H1 (cell line): Measurements from ENCODE around the gene TNFSF15. TPM values are rescaled to one million over a fixed set of nuclear protein-coding genes. Genes with fewer than 3 reads are reported as not detected.

ENCODE experiments used
- CTCF ChIA-PET: fragments of 300-600 bp; sonication (Branson Sonifier 250); formaldehyde crosslinking; loops from one replicate; lab custom pipeline; 2021; ENCODE audit not compliant: partially characterized antibody; lab: Charles Lee
- POLR2A ChIA-PET: fragments of 300-600 bp; sonication (Branson Sonifier 250); formaldehyde crosslinking; loops from one replicate; lab custom pipeline; 2021; ENCODE audit warnings: inconsistent platforms; ENCODE audit not compliant: partially characterized antibody; lab: Charles Lee
- DNase-seq, 2 experiments: peaks; one replicate each; pipeline versions ENCODE4 v3.0.0 to v3.0.0-alpha.2; 2010 to 2022; ENCODE audit warnings: low spot score in 2 of 2, low read depth in 1 of 2, mixed read lengths in 1 of 2
- FAIRE-seq: peaks from 2 replicates; lab custom pipeline; 2011; peaks lifted over from hg19 to GRCh38; lab: Jason Lieb, UNC
- H2AFZ ChIP-seq: 2 replicates; pipeline ENCODE4 v1.8.1; 2012; ENCODE audit warnings: low read length, inconsistent platforms
- H2AK5ac ChIP-seq: 2 replicates; pipeline ENCODE4 v1.6.1; 2013; ENCODE audit warnings: low read depth, low read length
- H2BK120ac ChIP-seq: replicated peaks from 2 replicates; pipeline ENCODE3; 2013; ENCODE audit warnings: low read depth, low read length, inconsistent platforms
- H2BK12ac ChIP-seq: 2 replicates; pipeline ENCODE4 v1.6.1; 2013; ENCODE audit warnings: low read depth, low read length
- H2BK15ac ChIP-seq: 2 replicates; pipeline ENCODE4 v1.6.1; 2013; ENCODE audit warnings: low read length
- H2BK20ac ChIP-seq: 2 replicates; pipeline ENCODE4 v1.6.1; 2013; ENCODE audit warnings: low read length
- H2BK5ac ChIP-seq: 2 replicates; pipeline ENCODE4 v1.6.1; 2013; ENCODE audit warnings: low read depth, low read length
- H3K14ac ChIP-seq: 2 replicates; pipeline ENCODE4 v1.6.1; 2013; ENCODE audit warnings: inconsistent platforms; ENCODE audit not compliant: insufficient read length
- H3K18ac ChIP-seq: 2 replicates; pipeline ENCODE4 v1.6.1; 2013; ENCODE audit warnings: low read length; ENCODE audit errors: extremely low read depth
- H3K23ac ChIP-seq: 2 replicates; pipeline ENCODE4 v1.6.1; 2013; ENCODE audit warnings: inconsistent platforms; ENCODE audit not compliant: insufficient read length
- H3K23me2 ChIP-seq: 2 replicates; pipeline ENCODE4 v1.6.1; 2013; ENCODE audit warnings: low read depth, low read length
- H3K27ac ChIP-seq: 2 replicates; pipeline ENCODE4 v1.6.1; 2011; ENCODE audit warnings: low read depth, low read length, inconsistent platforms
- H3K27me3 ChIP-seq, 4 experiments: replicated peaks in 1 of 4; 1 replicate in 1 of 4; 2 replicates in 3 of 4; pipeline versions ENCODE4 v1.6.1 to v1.8.1; 2011 to 2013; ENCODE audit warnings: low read length in 3 of 4, mild to moderate bottlenecking in 3 of 4, inconsistent platforms in 2 of 4, mixed read lengths in 2 of 4, moderate library complexity in 1 of 4; ENCODE audit not compliant: control insufficient read depth in 3 of 4, insufficient read depth in 3 of 4; ENCODE audit errors: extremely low read depth in 1 of 4
- H3K36me3 ChIP-seq, 4 experiments: 2 replicates each; pipeline versions ENCODE4 v1.6.1 to v1.8.1; 2011 to 2013; ENCODE audit warnings: mild to moderate bottlenecking in 4 of 4, low read length in 3 of 4, moderate library complexity in 2 of 4, control low read depth in 1 of 4, inconsistent platforms in 1 of 4; ENCODE audit not compliant: insufficient read depth in 4 of 4, control insufficient read depth in 2 of 4
- H3K4ac ChIP-seq: replicated peaks from 2 replicates; pipeline ENCODE3; 2013; ENCODE audit warnings: low read length, low read depth, mixed read lengths, inconsistent platforms; ENCODE audit not compliant: insufficient read length
- H3K4me1 ChIP-seq, 4 experiments: replicated peaks in 1 of 4; 1 replicate in 1 of 4; 2 replicates in 3 of 4; pipeline versions ENCODE4 v1.6.1 to v1.8.1; 2011 to 2013; ENCODE audit warnings: low read length in 3 of 4, inconsistent platforms in 2 of 4, mixed read lengths in 1 of 4; ENCODE audit not compliant: insufficient read depth in 4 of 4, control insufficient read depth in 3 of 4
- H3K4me2 ChIP-seq, 2 experiments: 2 replicates each; pipeline versions ENCODE4 v1.6.1 to v1.8.1; 2011 to 2013; ENCODE audit warnings: low read depth in 2 of 2, low read length in 2 of 2, control low read depth in 1 of 2, inconsistent platforms in 1 of 2, mild to moderate bottlenecking in 1 of 2; ENCODE audit not compliant: insufficient read depth in 1 of 2
- H3K4me3 ChIP-seq, 4 experiments: fragments of 200-600, 300-600 bp in 1 of 4; sonication (generic), shearing (Covaris generic), sonication (Bioruptor Twin) in 1 of 4; 2 replicates each; pipeline versions ENCODE4 v1.5.1 to v1.8.1; 2011 to 2016; ENCODE audit warnings: low read length in 4 of 4, low read depth in 3 of 4, control low read depth in 2 of 4, inconsistent platforms in 2 of 4, mild to moderate bottlenecking in 2 of 4, mixed read lengths in 1 of 4, moderate library complexity in 1 of 4; ENCODE audit not compliant: insufficient read depth in 2 of 4; ENCODE audit errors: extremely low read depth in 1 of 4
- H3K56ac ChIP-seq: replicated peaks from 2 replicates; pipeline ENCODE3; 2013; ENCODE audit warnings: low read depth, mild to moderate bottlenecking, mixed read lengths, low read length, inconsistent platforms; ENCODE audit not compliant: insufficient read length
- H3K79me1 ChIP-seq: 2 replicates; pipeline ENCODE4 v1.6.1; 2013; ENCODE audit warnings: low read depth, low read length, control low read depth
- H3K79me2 ChIP-seq, 2 experiments: 2 replicates each; pipeline versions ENCODE4 v1.6.1 to v1.8.1; 2012 to 2013; ENCODE audit warnings: low read length in 2 of 2, mild to moderate bottlenecking in 2 of 2, inconsistent platforms in 1 of 2; ENCODE audit not compliant: insufficient read depth in 2 of 2, control insufficient read depth in 1 of 2
- H3K9ac ChIP-seq, 4 experiments: replicated peaks in 1 of 4; 1 replicate in 1 of 4; 2 replicates in 3 of 4; pipeline versions ENCODE4 v1.6.1 to v1.8.1; 2011 to 2013; ENCODE audit warnings: low read depth in 3 of 4, low read length in 3 of 4, control low read depth in 2 of 4, mild to moderate bottlenecking in 2 of 4, moderate library complexity in 2 of 4, inconsistent platforms in 1 of 4; ENCODE audit errors: extremely low read depth in 1 of 4
- H3K9me3 ChIP-seq, 2 experiments: 2 replicates each; pipeline versions ENCODE4 v1.6.1 to v1.8.1; 2012 to 2013; ENCODE audit warnings: mild to moderate bottlenecking in 2 of 2, moderate library complexity in 2 of 2, control low read depth in 1 of 2, inconsistent platforms in 1 of 2, low read depth in 1 of 2, low read length in 1 of 2, mixed read lengths in 1 of 2; ENCODE audit not compliant: insufficient read depth in 2 of 2
- H4K20me1 ChIP-seq, 2 experiments: replicated peaks in 1 of 2; 2 replicates each; pipeline versions ENCODE3 to v1.8.1; 2011 to 2013; ENCODE audit warnings: inconsistent platforms in 2 of 2, low read length in 2 of 2, mild to moderate bottlenecking in 1 of 2; ENCODE audit not compliant: insufficient read depth in 2 of 2, control insufficient read depth in 1 of 2
- H4K5ac ChIP-seq: 2 replicates; pipeline ENCODE4 v1.6.1; 2013; ENCODE audit warnings: low read length, low read depth, mixed read lengths, inconsistent platforms; ENCODE audit not compliant: insufficient read length
- H4K8ac ChIP-seq: 2 replicates; pipeline ENCODE4 v1.8.0; 2013; ENCODE audit warnings: mild to moderate bottlenecking, moderate library complexity, low read length, inconsistent platforms; ENCODE audit not compliant: insufficient read depth; ENCODE audit errors: extremely low read depth
- H4K91ac ChIP-seq: replicated peaks from 2 replicates; pipeline ENCODE3; 2013; ENCODE audit warnings: low read length, mixed read lengths, inconsistent platforms; ENCODE audit not compliant: insufficient read length
- ATF2 ChIP-seq: IDR thresholded peaks from 2 replicates; pipeline ENCODE4 v1.6.1; 2012; ENCODE audit warnings: low read length, inconsistent platforms
- CEBPB ChIP-seq: IDR thresholded peaks from 2 replicates; pipeline ENCODE4 v1.6.1; 2012; ENCODE audit warnings: low read depth, low read length
- EZH2 ChIP-seq: fragments of 200-600 bp; sonication (generic); IDR thresholded peaks from 2 replicates; pipeline ENCODE4 v1.7.1; 2012; ENCODE audit warnings: low read depth, mild to moderate bottlenecking, moderate library complexity, low read length, inconsistent platforms; ENCODE audit not compliant: severe bottlenecking
- KDM5A ChIP-seq: fragments of 200-600 bp; IDR thresholded peaks from 2 replicates; pipeline ENCODE4 v1.7.1; 2012; ENCODE audit warnings: mild to moderate bottlenecking, low read length, inconsistent platforms, mixed read lengths
- NANOG ChIP-seq: IDR thresholded peaks from 2 replicates; pipeline ENCODE4 v1.6.1; 2011; ENCODE audit warnings: low read length, low read depth, mild to moderate bottlenecking, inconsistent platforms; ENCODE audit not compliant: insufficient read depth, poor library complexity, severe bottlenecking
- NRF1 ChIP-seq: IDR thresholded peaks from 2 replicates; pipeline ENCODE4 v1.6.1; 2011; ENCODE audit warnings: mild to moderate bottlenecking, low read depth, low read length, improper control_type of control experiment
- POLR2A ChIP-seq, 2 experiments: IDR thresholded peaks; 1 replicate in 1 of 2; 2 replicates in 1 of 2; pipeline ENCODE4 v1.6.1; 2011; ENCODE audit warnings: low read depth in 2 of 2, low read length in 2 of 2, mild to moderate bottlenecking in 2 of 2; ENCODE audit errors: control extremely low read depth in 1 of 2
- SIX5 ChIP-seq: IDR thresholded peaks from 2 replicates; pipeline ENCODE4 v1.6.1; 2011; ENCODE audit warnings: mild to moderate bottlenecking, low read depth, low read length
- SP2 ChIP-seq: IDR thresholded peaks from 2 replicates; pipeline ENCODE4 v1.6.1; 2012; ENCODE audit warnings: mild to moderate bottlenecking, low read length, inconsistent platforms
- SRF ChIP-seq: IDR thresholded peaks from 2 replicates; pipeline ENCODE4 v1.6.1; 2011; ENCODE audit warnings: mild to moderate bottlenecking, low read depth, low read length, moderate library complexity
- TAF7 ChIP-seq: optimal IDR thresholded peaks from 2 replicates; pipeline ENCODE3; 2011; ENCODE audit warnings: low read depth, mild to moderate bottlenecking, inconsistent platforms, low read length, moderate library complexity, borderline replicate concordance
- WGBS, 2 experiments: shearing (Covaris generic) in 1 of 2; methylation state at CpG; one replicate each; pipeline versions ENCODE4 v1.1.6 to v1.1.7; 2013 to 2015; ENCODE audit warnings: low lambda C conversion rate in 2 of 2, mixed read lengths in 2 of 2, inconsistent platforms in 1 of 2, low coverage in 1 of 2, missing lambda C conversion rate in 1 of 2; ENCODE audit not compliant: insufficient replicate concordance in 2 of 2, insufficient coverage in 1 of 2, insufficient read length in 1 of 2; ENCODE audit errors: extremely low coverage in 1 of 2, missing lambda C conversion rate in 1 of 2; 5-methylcytosine and 5-hydroxymethylcytosine counted together
- polyA plus RNA-seq, 7 experiments: library from polyadenylated mRNA; depleted of rRNA in 3 of 7; stranded (reverse) in 5 of 7; unstranded in 2 of 7; fragments of >200 nt in 5 of 7; fragments of 200-250 nt in 2 of 7; gene quantifications; 1 replicate in 5 of 7; 2 replicates in 1 of 7; 4 replicates in 1 of 7; pipeline versions ENCODE4 v1.2.1 to v1.2.3, GENCODE V29; 2011 to 2013; ENCODE audit warnings: missing spikeins in 2 of 7, mixed read lengths in 2 of 7
- total RNA-seq: library from RNA; stranded (reverse); fragmentation: NEBNext Ultra II Directional; extraction: Animal tissue kit (Norgen Biotek cat#: 25700); gene quantifications from 2 replicates; pipeline ENCODE4 v1.2.1, GENCODE V29; 2021

TNFSF15 gene
- total and polyA plus RNA-seq, 2 of the 8 experiments (the other 6 are each of a cell fraction or from before 2014, with no cell fraction given) = 0.09 to 0.17 TPM

DNA sequence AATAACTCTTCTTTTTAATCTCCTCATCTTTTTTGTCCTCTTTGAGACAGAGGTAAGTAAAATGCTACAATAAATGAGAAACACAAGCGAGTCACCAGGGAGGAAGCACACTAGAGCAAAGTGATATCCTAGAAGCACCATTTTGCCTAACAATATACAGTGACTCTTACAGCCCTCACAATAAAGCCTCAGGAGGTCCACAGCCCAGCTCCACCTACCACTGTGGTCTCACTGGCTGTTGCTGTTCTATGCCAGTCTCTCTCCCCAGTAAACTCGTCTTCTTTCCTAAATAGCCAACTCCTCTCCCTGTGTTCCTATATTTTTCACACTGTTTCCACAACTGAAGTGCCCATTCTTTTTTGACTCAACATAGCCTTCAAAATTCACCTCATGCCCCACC lies 44.3 kb downstream of the TNFSF15 start:
- no peak overlapping the region for H3K18ac ChIP-seq
- TF ChIP-seq NRF1 (no peak), ATF2 (no peak), NANOG (no peak), CEBPB (no peak), KDM5A (no peak), SRF (no peak), POLR2A (IDR thresholded peaks at IDR 0.05; ENCODE audit: control extremely low read depth in 1 of 2, low read depth in 2 of 2, low read length in 2 of 2) (no peak), EZH2 (no peak), SP2 (no peak), SIX5 (no peak), TAF7 (no peak)
- TF ChIP-seq, all 59 proteins: peak for 0

More for the DNA sequence above, 44.3 kb downstream of the TNFSF15 start:
- H2AFZ ChIP-seq = no peak overlapping the region
- WGBS, 2 experiments = 78% methylated on average over 2 of the region's 2 CpGs; no CpG with 5 or more reads in 1 of the 2 experiments
- no peak overlapping the region for H3K14ac ChIP-seq
- H3K23ac ChIP-seq = no peak overlapping the region
- no peaks in the 10 kb centered on the region for H3K23me2 ChIP-seq
- H4K8ac ChIP-seq = no peak overlapping the region
- no peak overlapping the region for H4K91ac ChIP-seq
- H2BK5ac ChIP-seq = no peak overlapping the region
- H3K9ac ChIP-seq = no peak overlapping the region
- no peaks in the 10 kb centered on the region for H3K27me3 ChIP-seq
- ChIA-PET POLR2A (no interaction called here), CTCF (interaction anchor here (0.6 to 4.2 kb wide), 3 partner anchors 23 to 153 kb away, joined by 3 to 17 read pairs (median 10); no protein-coding TSS in a partner anchor)
- H2AK5ac ChIP-seq = no peak overlapping the region
- peaks cover 0 to 4% (median 0%) of the 10 kb centered on the region in 4 experiments; a peak in 1 of 7 replicates for H3K4me1 ChIP-seq
- no peak overlapping the region for H3K56ac ChIP-seq
- H2BK20ac ChIP-seq = no peak overlapping the region
- no peaks in the 10 kb centered on the region for H4K20me1 ChIP-seq
- DNase-seq = no peak
- no peak overlapping the region for H2BK15ac ChIP-seq
- no peak for FAIRE-seq
- no peak overlapping the region for H4K5ac ChIP-seq
- H3K4me3 ChIP-seq = no peak overlapping the region
- no peak overlapping the region for H3K4ac ChIP-seq
- H2BK120ac ChIP-seq = no peak overlapping the region
- H3K79me1 ChIP-seq = no peaks in the 10 kb centered on the region
- no peak overlapping the region for H3K4me2 ChIP-seq
- no peaks in the 10 kb centered on the region for H3K36me3 ChIP-seq
- H3K9me3 ChIP-seq = peaks cover 11 to 17% of the 10 kb centered on the region in 2 experiments; a peak in 3 of 4 replicates
- H3K79me2 ChIP-seq = no peaks in the 10 kb centered on the region
- no peak overlapping the region for H3K27ac ChIP-seq
- no peak overlapping the region for H2BK12ac ChIP-seq
